Measurements from ENCODE around the gene IPO13. TPM values are rescaled to one million over a fixed set of nuclear protein-coding genes. Genes with fewer than 3 reads are reported as not detected.
A peak's percentile ranks its signal among the peaks of the same experiment; 100 is the strongest.

IPO13 gene
- total RNA-seq, 1 experiment from 2014 or later: 33.7 TPM

GRCh38 chr1:43979261-43979527, 32.4 kb downstream of the IPO13 start:
- no TSS peak for BruUV-seq (replicated peaks)
- no peaks in the 10 kb centered on the region for H3K9me2 ChIP-seq (replicated peaks; ENCODE audit: low read length)
- H3F3A ChIP-seq (ENCODE audit: low read length, unreplicated experiment): no peaks in the 10 kb centered on the region
- peak overlapping the region; percentile 84 for H3K9ac ChIP-seq (ENCODE audit: low read length)
- TF ChIP-seq, protein P1, sequence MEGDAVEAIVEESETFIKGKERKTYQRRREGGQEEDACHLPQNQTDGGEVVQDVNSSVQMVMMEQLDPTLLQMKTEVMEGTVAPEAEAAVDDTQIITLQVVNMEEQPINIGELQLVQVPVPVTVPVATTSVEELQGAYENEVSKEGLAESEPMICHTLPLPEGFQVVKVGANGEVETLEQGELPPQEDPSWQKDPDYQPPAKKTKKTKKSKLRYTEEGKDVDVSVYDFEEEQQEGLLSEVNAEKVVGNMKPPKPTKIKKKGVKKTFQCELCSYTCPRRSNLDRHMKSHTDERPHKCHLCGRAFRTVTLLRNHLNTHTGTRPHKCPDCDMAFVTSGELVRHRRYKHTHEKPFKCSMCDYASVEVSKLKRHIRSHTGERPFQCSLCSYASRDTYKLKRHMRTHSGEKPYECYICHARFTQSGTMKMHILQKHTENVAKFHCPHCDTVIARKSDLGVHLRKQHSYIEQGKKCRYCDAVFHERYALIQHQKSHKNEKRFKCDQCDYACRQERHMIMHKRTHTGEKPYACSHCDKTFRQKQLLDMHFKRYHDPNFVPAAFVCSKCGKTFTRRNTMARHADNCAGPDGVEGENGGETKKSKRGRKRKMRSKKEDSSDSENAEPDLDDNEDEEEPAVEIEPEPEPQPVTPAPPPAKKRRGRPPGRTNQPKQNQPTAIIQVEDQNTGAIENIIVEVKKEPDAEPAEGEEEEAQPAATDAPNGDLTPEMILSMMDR (conservative IDR thresholded peaks at IDR 0.05; ENCODE audit: low read depth, low read length): no peak
- TF ChIP-seq EZH2phosphoT487 (IDR thresholded peaks at IDR 0.05; ENCODE audit: borderline replicate concordance, low read length) (no peak), EZH2 (IDR thresholded peaks at IDR 0.05; ENCODE audit: low read length, unreplicated experiment) (no peak)
- H3K27ac ChIP-seq (ENCODE audit: low read length): peak overlapping the region; percentile 66
- H3K4me1 ChIP-seq (ENCODE audit: insufficient read depth, low read length): peaks cover 49% of the 10 kb centered on the region
- H3K4me3 ChIP-seq (ENCODE audit: low read length): peak overlapping the region; percentile 77
- peak overlapping the region; percentile 97 for H3K4me2 ChIP-seq (ENCODE audit: low read length)
- peaks cover 23% of the 10 kb centered on the region; the same call in 1 of the 2 replicates for H4K20me1 ChIP-seq (ENCODE audit: low read length)
- no peaks in the 10 kb centered on the region for H3K27me3 ChIP-seq (ENCODE audit: low read length)
- peaks cover 26% of the 10 kb centered on the region for H3K36me3 ChIP-seq (ENCODE audit: low read depth, low read length)
- ChIA-PET POLR2A (ENCODE audit: unreplicated experiment) (no interaction called here), CTCF (no interaction called here)
- H3K79me2 ChIP-seq (ENCODE audit: low read length): peaks cover 84% of the 10 kb centered on the region
- peak overlapping the region; percentile 80 for H2AFZ ChIP-seq (ENCODE audit: low read length)
- no peak for DNase-seq
- no peaks in the 10 kb centered on the region for H3K9me3 ChIP-seq (ENCODE audit: low read length)
- peak; percentile 0; the same call in 1 of the 2 replicates for ATAC-seq
- intact Hi-C loops (cut with micrococcal nuclease): no loop called here

GRCh38 chr1:43979528-43980254, 32.9 kb downstream of the IPO13 start:
- Histone ChIP-seq H3K9ac (ENCODE audit: low read length) (peak overlapping the region; percentile 84), H3K4me3 (ENCODE audit: low read length) (peak overlapping the region; percentile 77), H2AFZ (ENCODE audit: low read length) (peak overlapping the region; percentile 80), H3F3A (ENCODE audit: low read length, unreplicated experiment) (no peaks in the 10 kb centered on the region), H3K4me1 (ENCODE audit: insufficient read depth, low read length) (peaks cover 48% of the 10 kb centered on the region), H3K4me2 (ENCODE audit: low read length) (peak overlapping the region; percentile 97), H4K20me1 (ENCODE audit: low read length) (peaks cover 23% of the 10 kb centered on the region; the same call in 1 of the 2 replicates), H3K79me2 (ENCODE audit: low read length) (peaks cover 84% of the 10 kb centered on the region), H3K27me3 (ENCODE audit: low read length) (no peaks in the 10 kb centered on the region), H3K36me3 (ENCODE audit: low read depth, low read length) (peaks cover 26% of the 10 kb centered on the region), H3K9me2 (replicated peaks; ENCODE audit: low read length) (no peaks in the 10 kb centered on the region), H3K9me3 (ENCODE audit: low read length) (no peaks in the 10 kb centered on the region), H3K27ac (ENCODE audit: low read length) (peak overlapping the region; percentile 66)
- ChIA-PET CTCF (no interaction called here), POLR2A (ENCODE audit: unreplicated experiment) (no interaction called here)
- ATAC-seq: peak; percentile 16
- BruUV-seq (replicated peaks): TSS peak; percentile 18
- TF ChIP-seq EZH2phosphoT487 (IDR thresholded peaks at IDR 0.05; ENCODE audit: borderline replicate concordance, low read length) (no peak), EZH2 (IDR thresholded peaks at IDR 0.05; ENCODE audit: low read length, unreplicated experiment) (no peak)
- TF ChIP-seq, protein P1 (conservative IDR thresholded peaks at IDR 0.05; ENCODE audit: low read depth, low read length): no peak
- intact Hi-C loops (cut with micrococcal nuclease): no loop called here
- peak; percentile 40 for DNase-seq
